PC-9 (cell line): ENCODE data around the gene OGDH.

Source experiments
- EZH2 ChIP-seq: fragments of 200-600 bp; sonication (generic); IDR thresholded peaks from 2 replicates; pipeline ENCODE4 v1.8.0; 2017; ENCODE audit warnings: antibody characterized with exemption, low read depth
- TF ChIP-seq, protein P1 (sequence below): fragments of 200-600 bp; sonication (generic); conservative IDR thresholded peaks from 2 replicates; pipeline ENCODE4 v1.6.1; 2017; ENCODE audit warnings: mixed run types, antibody characterized with exemption, mild to moderate bottlenecking, moderate library complexity

DNA sequence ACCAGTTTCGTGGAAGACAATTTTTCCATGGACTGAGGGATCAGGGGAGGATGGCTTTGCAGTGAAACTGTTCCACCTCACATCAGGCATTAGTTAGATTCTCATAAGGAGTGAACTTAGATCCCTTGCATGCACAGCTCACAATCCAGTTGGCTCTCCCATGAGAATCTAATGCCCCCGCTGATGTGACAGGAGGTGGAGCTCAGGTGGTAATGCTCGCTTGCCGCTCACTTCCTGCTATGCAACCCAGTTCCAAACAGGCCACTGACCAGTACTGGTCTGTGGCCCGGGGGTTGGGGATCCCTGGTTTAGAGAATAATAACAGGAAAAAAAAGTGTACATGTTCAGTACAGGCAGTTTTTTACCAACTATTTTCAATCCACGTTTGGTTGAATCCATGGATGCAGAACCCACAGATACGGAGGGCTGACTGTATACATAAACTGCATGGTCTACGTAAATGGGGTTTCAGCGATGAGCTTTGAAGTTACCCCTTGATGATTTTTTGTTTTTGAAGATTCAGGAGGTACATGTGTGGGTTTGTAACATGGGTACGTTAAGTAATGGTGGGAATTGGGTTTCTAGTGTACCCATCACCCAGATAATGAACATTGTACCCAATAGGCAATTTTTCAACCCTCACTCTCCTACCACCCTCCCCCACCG lies 24.5 kb downstream of the OGDH start:
- TF ChIP-seq, protein P1, sequence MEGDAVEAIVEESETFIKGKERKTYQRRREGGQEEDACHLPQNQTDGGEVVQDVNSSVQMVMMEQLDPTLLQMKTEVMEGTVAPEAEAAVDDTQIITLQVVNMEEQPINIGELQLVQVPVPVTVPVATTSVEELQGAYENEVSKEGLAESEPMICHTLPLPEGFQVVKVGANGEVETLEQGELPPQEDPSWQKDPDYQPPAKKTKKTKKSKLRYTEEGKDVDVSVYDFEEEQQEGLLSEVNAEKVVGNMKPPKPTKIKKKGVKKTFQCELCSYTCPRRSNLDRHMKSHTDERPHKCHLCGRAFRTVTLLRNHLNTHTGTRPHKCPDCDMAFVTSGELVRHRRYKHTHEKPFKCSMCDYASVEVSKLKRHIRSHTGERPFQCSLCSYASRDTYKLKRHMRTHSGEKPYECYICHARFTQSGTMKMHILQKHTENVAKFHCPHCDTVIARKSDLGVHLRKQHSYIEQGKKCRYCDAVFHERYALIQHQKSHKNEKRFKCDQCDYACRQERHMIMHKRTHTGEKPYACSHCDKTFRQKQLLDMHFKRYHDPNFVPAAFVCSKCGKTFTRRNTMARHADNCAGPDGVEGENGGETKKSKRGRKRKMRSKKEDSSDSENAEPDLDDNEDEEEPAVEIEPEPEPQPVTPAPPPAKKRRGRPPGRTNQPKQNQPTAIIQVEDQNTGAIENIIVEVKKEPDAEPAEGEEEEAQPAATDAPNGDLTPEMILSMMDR = no peak
- no peak for TF ChIP-seq EZH2
